Iris pigment epithelial cell (primary cell): Measurements from ENCODE around the gene FILIP1L.

ENCODE experiments used
- DNase-seq: peaks from one replicate; pipeline ENCODE4 v3.0.0-alpha.2; 2011; ENCODE audit warnings: low read depth

Gene FILIP1L

GRCh38 chr3:99795573-99795972 is 318.7 kb downstream of the FILIP1L start:
- DNase-seq: no peak

- DNase-seq: no peak
Observed at GRCh38 chr3:99794485-99794884, 319.8 kb downstream of the FILIP1L start.

GRCh38 chr3:99789011-99789721 is 325.1 kb downstream of the FILIP1L start:
- peak; percentile 77 for DNase-seq
